HG03139 (cell line): ENCODE measurements around the gene CAPN15.

Source experiments
- ATAC-seq: cut with Tn5 transposase; IDR thresholded peaks from one replicate; pipeline ENCODE4 v1.9.1; 2021; ENCODE audit not compliant: unreplicated experiment

The CAPN15 gene

GRCh38 chr16:543301-544164 is 16.0 kb downstream of the CAPN15 start:
- no peak for ATAC-seq

DNA sequence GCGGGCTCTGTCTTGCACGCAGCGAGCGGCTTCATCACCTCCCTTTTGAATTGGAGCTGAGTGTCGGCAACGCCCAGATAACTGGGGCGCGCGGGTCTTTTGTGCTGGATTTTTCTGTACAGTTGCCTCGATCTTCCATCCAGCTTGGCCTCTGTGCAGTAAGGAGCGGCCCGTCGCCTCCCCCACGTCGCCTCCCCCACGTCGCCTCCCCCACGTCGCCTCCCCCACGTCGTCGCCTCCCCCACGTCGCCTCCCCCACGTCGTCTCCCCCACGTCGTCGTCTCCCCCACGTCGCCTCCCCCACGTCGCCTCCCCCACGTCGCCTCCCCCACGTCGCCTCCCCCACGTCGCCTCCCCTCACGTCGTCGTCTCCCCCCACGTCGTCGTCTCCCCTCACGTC is 17.0 kb downstream of the CAPN15 start:
- no peak for ATAC-seq

DNA sequence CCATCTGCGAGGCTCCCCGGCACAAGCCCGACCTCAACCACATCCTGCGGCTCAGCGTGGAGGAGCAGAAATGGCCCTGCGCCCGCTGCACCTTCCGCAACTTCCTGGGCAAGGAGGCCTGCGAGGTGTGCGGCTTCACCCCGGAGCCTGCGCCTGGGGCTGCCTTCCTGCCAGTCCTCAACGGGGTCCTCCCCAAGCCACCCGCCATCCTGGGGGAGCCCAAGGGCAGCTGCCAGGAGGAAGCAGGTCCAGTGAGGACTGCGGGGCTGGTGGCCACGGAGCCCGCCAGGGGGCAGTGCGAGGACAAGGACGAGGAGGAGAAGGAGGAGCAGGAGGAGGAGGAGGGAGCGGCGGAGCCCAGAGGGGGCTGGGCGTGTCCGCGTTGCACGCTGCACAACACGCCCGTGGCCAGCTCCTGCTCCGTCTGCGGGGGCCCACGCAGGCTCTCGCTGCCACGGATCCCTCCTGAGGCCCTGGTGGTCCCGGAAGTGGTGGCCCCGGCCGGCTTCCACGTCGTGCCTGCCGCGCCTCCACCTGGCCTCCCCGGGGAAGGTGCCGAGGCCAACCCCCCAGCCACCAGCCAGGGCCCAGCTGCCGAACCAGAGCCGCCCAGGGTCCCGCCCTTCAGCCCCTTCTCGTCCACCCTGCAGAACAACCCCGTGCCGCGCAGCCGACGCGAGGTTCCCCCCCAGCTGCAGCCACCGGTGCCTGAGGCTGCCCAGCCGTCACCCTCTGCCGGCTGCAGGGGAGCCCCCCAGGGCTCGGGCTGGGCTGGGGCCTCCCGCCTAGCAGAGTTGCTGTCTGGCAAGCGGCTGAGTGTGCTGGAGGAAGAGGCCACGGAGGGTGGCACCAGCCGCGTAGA is 19.6 kb downstream of the CAPN15 start:
- ATAC-seq, result no peak

DNA sequence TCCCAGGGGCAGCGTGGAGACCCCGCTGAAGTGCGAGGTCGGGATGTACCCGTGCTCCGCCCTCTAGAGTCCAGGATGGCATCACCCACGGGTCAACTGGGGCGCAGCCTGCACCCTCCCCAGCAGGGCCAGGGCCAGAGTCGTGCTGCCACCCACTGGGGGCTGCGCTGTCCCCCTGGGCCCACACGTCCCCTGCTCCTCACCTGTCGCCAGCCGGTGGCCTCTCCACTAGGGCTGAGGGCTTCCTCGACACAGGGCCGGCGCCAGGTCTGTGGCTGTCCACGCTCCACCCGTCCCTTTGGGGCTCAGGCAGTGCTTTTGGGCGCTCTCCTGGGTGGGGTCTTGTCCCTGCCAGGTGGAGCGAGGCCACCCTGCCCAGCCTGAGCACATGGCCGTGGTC is 21.1 kb downstream of the CAPN15 start:
- ATAC-seq, result no peak

- ATAC-seq, result no peak
Observed at GRCh38 chr16:549544-550263, 22.2 kb downstream of the CAPN15 start.

- ATAC-seq, result no peak
Observed at GRCh38 chr16:551210-551609, 23.7 kb downstream of the CAPN15 start.

DNA sequence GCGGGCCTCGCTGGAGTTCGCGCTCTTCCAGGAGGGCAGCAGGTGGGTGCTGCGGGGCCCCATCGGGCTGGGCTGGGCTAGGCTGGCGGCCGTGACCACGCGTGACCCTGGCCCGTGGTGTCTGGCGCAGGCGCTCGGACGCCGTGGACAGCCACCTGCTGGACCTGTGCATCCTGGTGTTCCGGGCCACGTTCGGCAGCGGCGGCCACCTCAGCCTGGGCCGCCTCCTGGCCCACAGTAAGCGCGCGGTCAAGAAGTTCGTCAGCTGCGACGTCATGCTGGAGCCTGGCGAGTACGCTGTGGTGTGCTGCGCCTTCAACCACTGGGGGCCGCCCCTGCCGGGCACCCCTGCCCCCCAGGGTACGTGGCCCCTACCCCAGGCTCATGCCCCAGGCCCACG is 24.7 kb downstream of the CAPN15 start:
- ATAC-seq, result no peak

DNA sequence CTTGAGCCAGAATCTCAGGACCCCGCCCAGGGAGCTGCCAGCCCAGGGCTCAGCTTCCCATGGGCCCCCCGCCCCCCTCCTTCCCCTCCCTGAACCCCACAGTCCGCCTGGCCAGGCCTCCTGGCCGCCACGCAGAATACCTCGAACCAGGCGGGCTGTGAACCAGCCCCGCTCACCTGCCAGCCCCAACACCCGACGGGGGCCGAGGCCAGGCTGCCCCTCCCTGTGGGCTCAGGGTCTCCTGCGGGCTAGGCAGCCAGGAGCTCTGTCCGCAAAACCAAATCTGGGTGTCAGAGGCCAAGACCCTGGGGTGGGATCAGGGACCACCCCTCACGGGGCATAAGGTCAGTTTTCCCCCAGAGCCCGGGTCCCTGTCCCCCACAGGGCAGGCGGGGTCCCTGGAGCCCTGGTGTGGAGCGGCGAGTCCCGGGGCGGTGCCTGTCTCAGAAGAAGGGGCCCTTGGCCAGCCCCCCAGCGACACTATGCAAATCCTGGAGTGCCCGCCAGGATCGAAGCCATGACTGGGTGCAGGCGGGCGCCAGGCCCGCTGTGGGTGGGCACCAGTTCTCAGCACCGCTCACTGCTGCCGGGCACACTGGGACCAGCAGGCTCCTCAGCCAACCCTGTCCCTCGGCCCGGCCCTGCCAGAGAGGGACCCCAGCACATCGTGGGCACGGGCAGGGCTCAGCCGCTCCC is 26.2 kb downstream of the CAPN15 start:
- no peak for ATAC-seq

DNA sequence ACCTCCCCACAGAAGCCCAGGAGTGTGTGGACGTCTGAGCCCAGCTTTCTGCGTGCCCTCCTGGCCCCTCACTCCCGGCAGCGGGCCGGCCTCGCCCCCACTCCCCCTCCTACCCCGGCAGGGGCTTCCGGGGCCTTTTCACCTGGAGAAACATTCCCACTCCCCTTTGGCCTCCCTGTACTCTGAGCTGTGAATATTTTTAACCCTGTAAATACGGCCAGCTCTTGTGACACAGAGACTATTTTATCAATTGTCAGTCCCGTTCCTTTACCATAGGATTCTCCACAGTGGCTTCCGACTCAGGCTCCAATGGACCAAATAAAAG is 26.7 kb downstream of the CAPN15 start:
- no peak for ATAC-seq

GRCh38 chr16:554640-555365 is 27.3 kb downstream of the CAPN15 start:
- no peak for ATAC-seq

DNA sequence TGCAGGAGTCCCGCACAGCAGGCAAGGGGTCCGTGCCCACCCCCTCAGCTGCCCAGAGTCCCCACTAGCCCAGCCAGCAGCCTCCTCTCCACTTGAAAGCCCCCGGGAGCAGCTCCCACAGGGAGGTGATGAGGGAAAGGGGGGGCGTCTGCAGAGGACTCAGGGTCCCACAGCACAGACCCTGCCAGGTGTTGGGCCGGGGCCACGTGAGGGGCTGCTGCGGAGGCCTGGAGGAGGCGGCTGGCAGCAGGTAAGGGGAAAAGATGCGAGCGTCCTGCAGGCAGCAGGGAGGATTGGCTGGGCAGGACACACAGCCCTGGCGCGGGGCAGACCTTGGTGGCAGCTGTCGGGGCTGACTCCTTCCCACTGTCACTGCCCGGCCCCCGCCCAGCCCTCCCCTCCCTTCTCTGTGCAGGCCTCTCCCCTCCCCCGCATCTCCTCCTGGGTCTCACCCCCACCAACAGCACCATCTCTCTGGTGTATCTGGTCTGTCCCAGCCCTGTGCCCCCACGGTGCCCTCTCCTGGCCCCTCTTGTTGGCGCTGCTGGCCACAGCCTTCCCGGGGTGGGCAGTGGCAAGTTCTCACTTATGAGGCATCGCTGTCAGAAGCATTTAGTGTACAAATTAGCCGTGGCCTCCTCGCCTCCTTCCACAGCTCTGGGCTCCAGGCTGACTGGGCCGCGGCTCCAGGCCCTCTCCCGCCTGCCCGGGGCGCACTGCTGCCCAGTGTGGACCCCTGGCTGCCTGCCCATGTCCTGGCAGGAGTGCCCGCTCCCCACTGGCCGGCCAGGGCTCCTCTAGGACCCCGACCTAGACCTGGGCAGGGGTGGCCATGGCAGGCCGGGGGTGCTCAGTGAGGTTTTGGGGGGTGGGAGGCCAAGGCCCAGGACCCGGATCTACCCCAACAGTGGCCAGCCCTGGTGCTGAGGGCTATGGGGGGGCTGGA is 28.3 kb downstream of the CAPN15 start:
- ATAC-seq, result no peak

DNA sequence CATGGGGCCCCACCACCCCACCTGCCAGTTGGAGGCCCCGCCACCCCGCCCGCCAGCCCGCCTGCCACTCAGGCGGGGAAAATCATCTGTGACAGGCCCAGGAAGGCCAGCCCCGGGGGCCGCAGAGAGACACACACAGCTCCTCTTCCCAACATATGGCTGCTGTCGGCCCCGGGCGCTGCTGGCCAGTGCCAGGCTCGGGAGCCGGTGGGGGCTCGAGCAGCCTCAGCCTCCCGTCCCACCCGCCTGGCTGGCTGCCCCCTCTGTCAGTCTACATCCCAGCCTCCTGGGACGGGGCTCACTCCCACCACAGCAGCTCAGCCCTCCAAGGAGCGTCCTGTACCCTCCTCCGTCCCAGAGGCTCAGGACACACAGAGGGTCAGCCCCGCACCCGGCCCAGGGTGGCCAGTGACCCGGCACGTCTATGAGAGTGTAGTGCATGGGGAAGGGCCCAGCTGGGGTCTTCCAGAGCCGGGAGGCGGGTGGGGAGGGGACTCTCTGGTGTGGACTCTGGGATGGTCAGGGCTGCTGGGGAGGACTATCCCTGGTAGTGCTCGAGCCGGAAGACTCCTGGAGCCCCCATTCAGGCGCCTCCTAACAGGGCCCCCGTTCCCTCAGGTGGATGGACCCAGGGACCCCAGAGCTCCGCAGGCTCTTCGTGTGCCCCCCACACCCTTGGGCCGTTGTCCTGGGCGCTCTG is 29.1 kb downstream of the CAPN15 start:
- ATAC-seq, result no peak

GRCh38 chr16:557463-558297 is 30.2 kb downstream of the CAPN15 start:
- ATAC-seq, result no peak

GRCh38 chr16:558298-559020 is 30.9 kb downstream of the CAPN15 start:
- ATAC-seq, result no peak

- no peak for ATAC-seq
Observed at GRCh38 chr16:559021-559380, 31.5 kb downstream of the CAPN15 start.

GRCh38 chr16:559411-560203 is 32.1 kb downstream of the CAPN15 start:
- ATAC-seq, result no peak
